Stimulated activated CD8-positive, alpha-beta memory T cell treated with anti-CD3 and anti-CD28 coated beads, Interleukin-4, amount 100 ng/mL, for 48 hours (primary cell): ENCODE data around the gene KMT2B.
"Not testable (repeated sequence)": the region's sequence is repeated elsewhere in the genome, so short reads cannot be mapped to it uniquely, and the experiment has no call there.

ENCODE experiments used
- DNase-seq: peaks from one replicate; pipeline ENCODE4 v3.0.0-alpha.2; 2020

KMT2B gene, protein sequence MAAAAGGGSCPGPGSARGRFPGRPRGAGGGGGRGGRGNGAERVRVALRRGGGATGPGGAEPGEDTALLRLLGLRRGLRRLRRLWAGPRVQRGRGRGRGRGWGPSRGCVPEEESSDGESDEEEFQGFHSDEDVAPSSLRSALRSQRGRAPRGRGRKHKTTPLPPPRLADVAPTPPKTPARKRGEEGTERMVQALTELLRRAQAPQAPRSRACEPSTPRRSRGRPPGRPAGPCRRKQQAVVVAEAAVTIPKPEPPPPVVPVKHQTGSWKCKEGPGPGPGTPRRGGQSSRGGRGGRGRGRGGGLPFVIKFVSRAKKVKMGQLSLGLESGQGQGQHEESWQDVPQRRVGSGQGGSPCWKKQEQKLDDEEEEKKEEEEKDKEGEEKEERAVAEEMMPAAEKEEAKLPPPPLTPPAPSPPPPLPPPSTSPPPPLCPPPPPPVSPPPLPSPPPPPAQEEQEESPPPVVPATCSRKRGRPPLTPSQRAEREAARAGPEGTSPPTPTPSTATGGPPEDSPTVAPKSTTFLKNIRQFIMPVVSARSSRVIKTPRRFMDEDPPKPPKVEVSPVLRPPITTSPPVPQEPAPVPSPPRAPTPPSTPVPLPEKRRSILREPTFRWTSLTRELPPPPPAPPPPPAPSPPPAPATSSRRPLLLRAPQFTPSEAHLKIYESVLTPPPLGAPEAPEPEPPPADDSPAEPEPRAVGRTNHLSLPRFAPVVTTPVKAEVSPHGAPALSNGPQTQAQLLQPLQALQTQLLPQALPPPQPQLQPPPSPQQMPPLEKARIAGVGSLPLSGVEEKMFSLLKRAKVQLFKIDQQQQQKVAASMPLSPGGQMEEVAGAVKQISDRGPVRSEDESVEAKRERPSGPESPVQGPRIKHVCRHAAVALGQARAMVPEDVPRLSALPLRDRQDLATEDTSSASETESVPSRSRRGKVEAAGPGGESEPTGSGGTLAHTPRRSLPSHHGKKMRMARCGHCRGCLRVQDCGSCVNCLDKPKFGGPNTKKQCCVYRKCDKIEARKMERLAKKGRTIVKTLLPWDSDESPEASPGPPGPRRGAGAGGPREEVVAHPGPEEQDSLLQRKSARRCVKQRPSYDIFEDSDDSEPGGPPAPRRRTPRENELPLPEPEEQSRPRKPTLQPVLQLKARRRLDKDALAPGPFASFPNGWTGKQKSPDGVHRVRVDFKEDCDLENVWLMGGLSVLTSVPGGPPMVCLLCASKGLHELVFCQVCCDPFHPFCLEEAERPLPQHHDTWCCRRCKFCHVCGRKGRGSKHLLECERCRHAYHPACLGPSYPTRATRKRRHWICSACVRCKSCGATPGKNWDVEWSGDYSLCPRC (N-terminal part only)

GRCh38 chr19:35717665-35718344 lies at the start of gene KMT2B:
Gene KMT2B (plus strand): TSS chr19:35718003. CDS start chr19:35718019, 16 bp downstream.
- DNase-seq = no peak

- no peak for DNase-seq
Observed at GRCh38 chr19:35669566-35669965, 48.2 kb upstream of the KMT2B start.

- DNase-seq = no peak
Observed at GRCh38 chr19:35669974-35670373, 47.8 kb upstream of the KMT2B start.

GRCh38 chr19:35670686-35671085 lies 47.1 kb upstream of the KMT2B start:
- DNase-seq = no peak

GRCh38 chr19:35671818-35672217 lies 46.0 kb upstream of the KMT2B start:
- no peak for DNase-seq

- peak; percentile 72 for DNase-seq
Observed at GRCh38 chr19:35673121-35673804, 44.5 kb upstream of the KMT2B start.

GRCh38 chr19:35675589-35676140 lies 42.1 kb upstream of the KMT2B start:
- DNase-seq = no peak

DNA sequence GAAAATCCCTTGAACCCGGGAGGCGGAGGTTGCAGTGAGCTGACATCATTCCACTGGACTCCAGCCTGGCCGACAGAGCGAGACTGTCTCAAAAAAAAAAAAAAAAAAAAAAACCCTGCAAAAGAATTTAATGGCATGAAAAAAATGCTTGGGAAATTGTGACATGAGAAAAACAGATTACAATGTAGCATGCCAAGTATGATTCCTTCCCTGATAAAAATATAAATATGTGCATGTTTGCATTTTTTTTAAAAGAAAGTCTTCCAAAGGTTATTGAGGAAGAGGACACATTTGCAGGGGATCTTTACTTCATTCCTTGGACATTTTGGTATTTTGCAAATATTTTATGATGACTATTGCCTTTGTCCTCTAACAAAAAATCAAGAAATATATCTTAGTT lies 28.0 kb upstream of the KMT2B start:
- no peak for DNase-seq

- not testable (repeated sequence) for DNase-seq
Observed at GRCh38 chr19:35691106-35691505, 26.7 kb upstream of the KMT2B start.

- no peak for DNase-seq
Observed at GRCh38 chr19:35692010-35692409, 25.8 kb upstream of the KMT2B start.

DNA sequence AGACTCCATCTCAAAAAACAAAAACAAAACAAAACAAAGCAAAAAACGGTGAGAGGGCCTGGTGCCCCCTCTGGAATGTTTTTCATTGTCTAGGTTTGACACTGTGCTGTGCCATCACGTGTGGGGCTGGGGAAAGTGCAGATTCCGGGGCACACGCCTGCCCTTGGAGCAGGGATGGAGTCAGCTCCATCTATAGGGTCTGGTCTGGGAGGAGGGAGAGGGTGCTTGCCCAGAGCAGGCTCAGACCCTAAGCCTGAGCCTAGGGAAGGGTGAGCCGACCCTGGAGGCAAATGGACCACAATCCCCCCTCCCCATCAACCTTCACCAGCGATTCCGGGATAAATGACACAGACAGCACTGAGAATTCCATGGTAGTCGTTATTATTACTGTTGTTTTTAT lies 24.4 kb upstream of the KMT2B start:
- no peak for DNase-seq

- DNase-seq = peak; percentile 95
Observed at GRCh38 chr19:35693835-35694599, 23.8 kb upstream of the KMT2B start.

- no peak for DNase-seq
Observed at GRCh38 chr19:35695895-35696422, 21.8 kb upstream of the KMT2B start.

DNA sequence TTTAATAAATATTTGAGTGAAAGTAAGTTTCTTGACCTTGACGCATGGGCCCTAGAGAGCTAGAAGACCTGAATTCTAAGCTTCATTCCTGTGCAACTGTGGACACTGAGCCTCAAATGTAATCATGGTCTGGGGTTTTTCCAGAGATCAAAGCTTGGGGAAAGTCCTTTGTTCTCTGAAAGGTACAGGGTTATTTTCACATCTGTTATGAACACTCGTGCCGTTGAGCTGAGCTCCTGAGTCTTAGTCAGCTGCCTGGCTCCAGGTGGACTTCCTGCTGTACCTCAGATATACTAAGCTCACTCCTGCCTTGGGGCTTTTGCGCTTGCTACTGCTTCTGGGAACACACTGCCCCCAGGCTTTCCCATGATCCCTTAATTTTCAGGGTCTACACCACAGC lies 21.0 kb upstream of the KMT2B start:
- no peak for DNase-seq

GRCh38 chr19:35702223-35703012 lies 15.4 kb upstream of the KMT2B start:
- DNase-seq = peak; percentile 93

- DNase-seq = no peak
Observed at GRCh38 chr19:35703343-35703742, 14.5 kb upstream of the KMT2B start.

- peak; percentile 45 for DNase-seq
Observed at GRCh38 chr19:35704218-35704617, 13.6 kb upstream of the KMT2B start, which contains the start of gene ZBTB32. Gene ZBTB32 (plus strand): TSS chr19:35704558. CDS start chr19:35714627, 10,069 bp downstream.

- DNase-seq = no peak
Observed at GRCh38 chr19:35708391-35708790, 9.4 kb upstream of the KMT2B start.
